K562 (cell line): ENCODE data around the gene HOMEZ. TPM values are rescaled to one million over a fixed set of nuclear protein-coding genes. Genes with fewer than 3 reads are reported as not detected.

Source experiments
- ATAC-seq: fragments of 200-7000 bp; cut with Tn5 transposase; 3 replicates; pipeline ENCODE4 v1.9.1; 2020; ENCODE audit warnings: moderate library complexity
- BruUV-seq: library from RNA; stranded (reverse); fragments of 400-500 nt; replicated peaks from 2 replicates; lab custom pipeline; 2021; lab: Mats Ljungman, UMichigan
- CTCF ChIA-PET: fragments of 300-600 bp; formaldehyde crosslinking; extraction: SDS; loops from one replicate; lab custom pipeline; 2021; ENCODE audit warnings: low intra/inter-chr PET ratio; lab: Yijun Ruan, JAX
- POLR2A ChIA-PET: fragments of 300-600, 350-650 bp; sonication (Branson Sonifier 250); formaldehyde crosslinking; extraction: SDS; loops from one replicate; lab custom pipeline; 2021; ENCODE audit warnings: antibody characterized with exemption, inconsistent platforms; lab: Yijun Ruan, JAX
- DNase-seq, 4 experiments: peaks; one replicate each; pipeline versions ENCODE4 v3.0.0 to v3.0.0-alpha.2; 2011 to 2018; ENCODE audit warnings: low spot score in 3 of 4, mixed read lengths in 3 of 4; ENCODE audit errors: extremely low read depth in 1 of 4
- FAIRE-seq: peaks from 2 replicates; lab custom pipeline; 2011; peaks lifted over from hg19 to GRCh38; lab: Jason Lieb, UNC
- H2AFZ ChIP-seq: 2 replicates; pipeline ENCODE4 v1.6.0; 2011; ENCODE audit warnings: low read depth, low read length, control low read depth, inconsistent platforms
- H3K27ac ChIP-seq: fragments of 200-600 bp; 3 replicates; pipeline ENCODE4 v1.8.0; 2011; ENCODE audit warnings: low read depth, mild to moderate bottlenecking, control low read depth, inconsistent platforms, low read length, moderate library complexity, mixed read lengths; ENCODE audit errors: extremely low read depth
- H3K27me3 ChIP-seq, 2 experiments: fragments of 300-600 bp in 1 of 2; 2 replicates in 1 of 2; 3 replicates in 1 of 2; pipeline versions ENCODE4 v1.6.0 to v1.8.0; 2011; ENCODE audit warnings: inconsistent platforms in 2 of 2, low read length in 2 of 2, mild to moderate bottlenecking in 1 of 2, mixed read lengths in 1 of 2, moderate library complexity in 1 of 2; ENCODE audit not compliant: control insufficient read depth in 2 of 2, insufficient read depth in 2 of 2
- H3K36me3 ChIP-seq: fragments of 300-600 bp; 3 replicates; pipeline ENCODE4 v1.8.0; 2011; ENCODE audit warnings: mild to moderate bottlenecking, low read length, inconsistent platforms; ENCODE audit not compliant: control insufficient read depth, insufficient read depth
- H3K4me1 ChIP-seq, 2 experiments: fragments of 200-600 bp in 1 of 2; replicated peaks in 1 of 2; 2 replicates in 1 of 2; 3 replicates in 1 of 2; pipeline versions ENCODE4 v1.5.1 to v1.8.0; 2011; ENCODE audit warnings: inconsistent platforms in 2 of 2, low read length in 2 of 2, mild to moderate bottlenecking in 1 of 2, mixed read lengths in 1 of 2, moderate library complexity in 1 of 2; ENCODE audit not compliant: control insufficient read depth in 2 of 2, insufficient read depth in 2 of 2
- H3K4me2 ChIP-seq: 2 replicates; pipeline ENCODE4 v1.6.1; 2011; ENCODE audit warnings: low read length, control low read depth, inconsistent platforms, mixed read lengths; ENCODE audit not compliant: insufficient read depth
- H3K4me3 ChIP-seq: fragments of 200-600 bp; sonication (generic), shearing (Covaris generic); 2 replicates; pipeline ENCODE4 v1.5.1; 2016; ENCODE audit warnings: control low read depth, inconsistent platforms
- H3K79me2 ChIP-seq: fragments of 200-600 bp; 3 replicates; pipeline ENCODE4 v1.8.0; 2011; ENCODE audit warnings: low read length, inconsistent platforms; ENCODE audit not compliant: control insufficient read depth, insufficient read depth
- H3K9ac ChIP-seq, 2 experiments: 2 replicates each; pipeline versions ENCODE4 v1.6.0 to v1.6.1; 2011; ENCODE audit warnings: low read depth in 2 of 2, low read length in 2 of 2, control low read depth in 1 of 2, inconsistent platforms in 1 of 2, mild to moderate bottlenecking in 1 of 2, mixed read lengths in 1 of 2; ENCODE audit not compliant: insufficient read depth in 1 of 2
- H3K9me1 ChIP-seq: one replicate; pipeline ENCODE4 v1.6.0; 2011; ENCODE audit warnings: inconsistent platforms, mild to moderate bottlenecking, low read length, moderate library complexity; ENCODE audit not compliant: control insufficient read depth, insufficient read depth
- H3K9me3 ChIP-seq: replicated peaks from 2 replicates; pipeline ENCODE4 v1.5.1; 2011; ENCODE audit warnings: low read depth, low read length, inconsistent platforms; ENCODE audit not compliant: control insufficient read depth, insufficient read depth
- H4K20me1 ChIP-seq: replicated peaks from 2 replicates; pipeline ENCODE4 v1.6.1; 2011; ENCODE audit warnings: low read length, inconsistent platforms, mixed read lengths; ENCODE audit not compliant: control insufficient read depth, insufficient read depth
- ELF2 ChIP-seq: fragments of 250-450 bp; sonication (Bioruptor Pico); IDR thresholded peaks from 2 replicates; pipeline ENCODE4 v1.5.0; 2021; ENCODE audit warnings: mild to moderate bottlenecking
- EWSR1 ChIP-seq: fragments of 450-650 bp; IDR thresholded peaks from 2 replicates; pipeline ENCODE4 v1.6.1; 2018; ENCODE audit warnings: borderline replicate concordance, mild to moderate bottlenecking, low read depth, moderate library complexity; ENCODE audit not compliant: partially characterized antibody
- MAZ ChIP-seq, 2 experiments: fragments of 450-650 bp in 1 of 2; sonication (generic) in 1 of 2; formaldehyde crosslinking; IDR thresholded peaks in 1 of 2; conservative IDR thresholded peaks in 1 of 2; 2 replicates each; pipeline versions ENCODE4 v1.4.0 to v1.5.0; 2020; ENCODE audit warnings: mild to moderate bottlenecking in 1 of 2, missing genetic modification reagents in 1 of 2
- POLR2A ChIP-seq: fragments of 450-650 bp; conservative IDR thresholded peaks from 2 replicates; pipeline ENCODE4 v1.6.1; 2016
- POLR2B ChIP-seq: fragments of 450-650 bp; IDR thresholded peaks from 2 replicates; pipeline ENCODE4 v1.6.1; 2018; ENCODE audit warnings: low read depth; ENCODE audit not compliant: partially characterized antibody
- ZNF41 ChIP-seq: fragments of 250-450 bp; sonication (Bioruptor Pico); conservative IDR thresholded peaks from 2 replicates; pipeline ENCODE4 v1.4.0; 2020; ENCODE audit warnings: mild to moderate bottlenecking
- WGBS: fragments of 100-300 bp; shearing (Covaris generic); methylation state at CpG from one replicate; pipeline ENCODE4 v1.1.6; 2016; ENCODE audit warnings: low coverage, mixed read lengths; ENCODE audit not compliant: insufficient coverage; ENCODE audit errors: missing lambda C conversion rate; 5-methylcytosine and 5-hydroxymethylcytosine counted together
- in situ Hi-C: fragments of 300-500 bp; cut with MboI; formaldehyde crosslinking; loops from 4 replicates; pipeline ENCODE4 v1.15.0; 2018; ENCODE audit warnings: inconsistent platforms, mixed read lengths
- intact Hi-C: fragments of 100-400 bp; cut with micrococcal nuclease; formaldehyde crosslinking; loops from 2 replicates; pipeline ENCODE4 v1.14.2; 2022
- polyA plus RNA-seq, 8 experiments: library from polyadenylated mRNA; depleted of rRNA in 4 of 8; stranded (reverse) in 5 of 8; unstranded in 3 of 8; fragments of >200 nt; fragmentation: Nextera tagmentation in 2 of 8; fragmentation: Illumina TruSeq in 1 of 8; extraction: Ambion mirVana in 2 of 8; extraction: Trizol in 1 of 8; gene quantifications; 2 replicates each; pipeline versions ENCODE4 v1.2.1 to v1.2.3, GENCODE V29; 2011 to 2014; ENCODE audit warnings: inconsistent platforms in 1 of 8, missing spikeins in 1 of 8
- total RNA-seq, 7 experiments: library from RNA; depleted of rRNA in 6 of 7; stranded (reverse); fragments of >200 nt in 6 of 7; fragmentation: Illumina TruSeq in 2 of 7; extraction: Trizol in 2 of 7; gene quantifications; 2 replicates each; pipeline versions ENCODE4 v1.2.1 to v1.2.3, GENCODE V29; 2011 to 2021; ENCODE audit warnings: low replicate concordance in 1 of 7
- TF ChIP-seq, protein P1 (sequence below): fragments of 450-650 bp; formaldehyde crosslinking; IDR thresholded peaks from 2 replicates; pipeline ENCODE4 v1.4.0; 2020; ENCODE audit warnings: mild to moderate bottlenecking, moderate library complexity
- TF ChIP-seq, protein P2 (sequence below): sonication (generic); formaldehyde crosslinking; IDR thresholded peaks from 2 replicates; pipeline ENCODE4 v1.8.1; 2023; ENCODE audit warnings: mild to moderate bottlenecking, missing genetic modification reagents
- TF ChIP-seq, protein P3 (sequence below): fragments of 250-450 bp; sonication (Bioruptor Pico); IDR thresholded peaks from 2 replicates; pipeline ENCODE4 v1.4.0; 2020

The HOMEZ gene
- total and polyA plus RNA-seq, 9 of the 15 experiments (the other 6 are each of a cell fraction or from before 2014, with no cell fraction given) = 3.0 to 30.2 (median 16.9) TPM

- intact Hi-C loops = loop anchor here (5.0 to 10.0 kb wide), 3 partner anchors 128 to 559 kb away; partner anchors contain the start of genes OXA1L, THTPA and ZFHX2
- POLR2A ChIA-PET = interaction anchor here (0.5 to 1.6 kb wide), 15 partner anchors 9 to 561 kb away, joined by 3 to 11 read pairs (median 3); partner anchors contain the start of genes OXA1L and PPP1R3E
- TF ChIP-seq ELF2 (CRISPR knock-in tag) (peak; percentile 64; the same call in 1 of the 2 replicates), POLR2B (peak; percentile 65), EWSR1 (peak; percentile 21), MAZ (CRISPR knock-in tag; conservative IDR thresholded peaks at IDR 0.05 in 1 of 2, IDR thresholded peaks at IDR 0.05 in 1 of 2) (0 out of 4 replicates have a peak, but pooled peaks of 1 of the 2 experiments have one; percentile 27), ZNF41 (CRISPR knock-in tag) (0 out of 2 replicates have a peak, but pooled peaks have one; percentile 3), POLR2A (peak; percentile 68)
- TF ChIP-seq, protein P1, sequence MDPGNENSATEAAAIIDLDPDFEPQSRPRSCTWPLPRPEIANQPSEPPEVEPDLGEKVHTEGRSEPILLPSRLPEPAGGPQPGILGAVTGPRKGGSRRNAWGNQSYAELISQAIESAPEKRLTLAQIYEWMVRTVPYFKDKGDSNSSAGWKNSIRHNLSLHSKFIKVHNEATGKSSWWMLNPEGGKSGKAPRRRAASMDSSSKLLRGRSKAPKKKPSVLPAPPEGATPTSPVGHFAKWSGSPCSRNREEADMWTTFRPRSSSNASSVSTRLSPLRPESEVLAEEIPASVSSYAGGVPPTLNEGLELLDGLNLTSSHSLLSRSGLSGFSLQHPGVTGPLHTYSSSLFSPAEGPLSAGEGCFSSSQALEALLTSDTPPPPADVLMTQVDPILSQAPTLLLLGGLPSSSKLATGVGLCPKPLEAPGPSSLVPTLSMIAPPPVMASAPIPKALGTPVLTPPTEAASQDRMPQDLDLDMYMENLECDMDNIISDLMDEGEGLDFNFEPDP (CRISPR knock-in tag) = no peak
- TF ChIP-seq, protein P2, sequence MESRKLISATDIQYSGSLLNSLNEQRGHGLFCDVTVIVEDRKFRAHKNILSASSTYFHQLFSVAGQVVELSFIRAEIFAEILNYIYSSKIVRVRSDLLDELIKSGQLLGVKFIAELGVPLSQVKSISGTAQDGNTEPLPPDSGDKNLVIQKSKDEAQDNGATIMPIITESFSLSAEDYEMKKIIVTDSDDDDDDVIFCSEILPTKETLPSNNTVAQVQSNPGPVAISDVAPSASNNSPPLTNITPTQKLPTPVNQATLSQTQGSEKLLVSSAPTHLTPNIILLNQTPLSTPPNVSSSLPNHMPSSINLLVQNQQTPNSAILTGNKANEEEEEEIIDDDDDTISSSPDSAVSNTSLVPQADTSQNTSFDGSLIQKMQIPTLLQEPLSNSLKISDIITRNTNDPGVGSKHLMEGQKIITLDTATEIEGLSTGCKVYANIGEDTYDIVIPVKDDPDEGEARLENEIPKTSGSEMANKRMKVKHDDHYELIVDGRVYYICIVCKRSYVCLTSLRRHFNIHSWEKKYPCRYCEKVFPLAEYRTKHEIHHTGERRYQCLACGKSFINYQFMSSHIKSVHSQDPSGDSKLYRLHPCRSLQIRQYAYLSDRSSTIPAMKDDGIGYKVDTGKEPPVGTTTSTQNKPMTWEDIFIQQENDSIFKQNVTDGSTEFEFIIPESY (CRISPR knock-in tag) = 0 out of 2 replicates have a peak, but pooled peaks have one; percentile 30
- TF ChIP-seq, protein P3, sequence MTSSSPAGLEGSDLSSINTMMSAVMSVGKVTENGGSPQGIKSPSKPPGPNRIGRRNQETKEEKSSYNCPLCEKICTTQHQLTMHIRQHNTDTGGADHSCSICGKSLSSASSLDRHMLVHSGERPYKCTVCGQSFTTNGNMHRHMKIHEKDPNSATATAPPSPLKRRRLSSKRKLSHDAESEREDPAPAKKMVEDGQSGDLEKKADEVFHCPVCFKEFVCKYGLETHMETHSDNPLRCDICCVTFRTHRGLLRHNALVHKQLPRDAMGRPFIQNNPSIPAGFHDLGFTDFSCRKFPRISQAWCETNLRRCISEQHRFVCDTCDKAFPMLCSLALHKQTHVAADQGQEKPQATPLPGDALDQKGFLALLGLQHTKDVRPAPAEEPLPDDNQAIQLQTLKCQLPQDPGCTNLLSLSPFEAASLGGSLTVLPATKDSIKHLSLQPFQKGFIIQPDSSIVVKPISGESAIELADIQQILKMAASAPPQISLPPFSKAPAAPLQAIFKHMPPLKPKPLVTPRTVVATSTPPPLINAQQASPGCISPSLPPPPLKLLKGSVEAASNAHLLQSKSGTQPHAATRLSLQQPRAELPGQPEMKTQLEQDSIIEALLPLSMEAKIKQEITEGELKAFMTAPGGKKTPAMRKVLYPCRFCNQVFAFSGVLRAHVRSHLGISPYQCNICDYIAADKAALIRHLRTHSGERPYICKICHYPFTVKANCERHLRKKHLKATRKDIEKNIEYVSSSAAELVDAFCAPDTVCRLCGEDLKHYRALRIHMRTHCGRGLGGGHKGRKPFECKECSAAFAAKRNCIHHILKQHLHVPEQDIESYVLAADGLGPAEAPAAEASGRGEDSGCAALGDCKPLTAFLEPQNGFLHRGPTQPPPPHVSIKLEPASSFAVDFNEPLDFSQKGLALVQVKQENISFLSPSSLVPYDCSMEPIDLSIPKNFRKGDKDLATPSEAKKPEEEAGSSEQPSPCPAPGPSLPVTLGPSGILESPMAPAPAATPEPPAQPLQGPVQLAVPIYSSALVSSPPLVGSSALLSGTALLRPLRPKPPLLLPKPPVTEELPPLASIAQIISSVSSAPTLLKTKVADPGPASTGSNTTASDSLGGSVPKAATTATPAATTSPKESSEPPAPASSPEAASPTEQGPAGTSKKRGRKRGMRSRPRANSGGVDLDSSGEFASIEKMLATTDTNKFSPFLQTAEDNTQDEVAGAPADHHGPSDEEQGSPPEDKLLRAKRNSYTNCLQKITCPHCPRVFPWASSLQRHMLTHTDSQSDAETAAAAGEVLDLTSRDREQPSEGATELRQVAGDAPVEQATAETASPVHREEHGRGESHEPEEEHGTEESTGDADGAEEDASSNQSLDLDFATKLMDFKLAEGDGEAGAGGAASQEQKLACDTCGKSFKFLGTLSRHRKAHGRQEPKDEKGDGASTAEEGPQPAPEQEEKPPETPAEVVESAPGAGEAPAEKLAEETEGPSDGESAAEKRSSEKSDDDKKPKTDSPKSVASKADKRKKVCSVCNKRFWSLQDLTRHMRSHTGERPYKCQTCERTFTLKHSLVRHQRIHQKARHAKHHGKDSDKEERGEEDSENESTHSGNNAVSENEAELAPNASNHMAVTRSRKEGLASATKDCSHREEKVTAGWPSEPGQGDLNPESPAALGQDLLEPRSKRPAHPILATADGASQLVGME (CRISPR knock-in tag) = no peak
Measured at GRCh38 chr14:23326491-23327332, 40.8 kb upstream of the HOMEZ start.

More at GRCh38 chr14:23326491-23327332, 40.8 kb upstream of the HOMEZ start:
- no peaks in the 10 kb centered on the region; the same call in 1 of the 2 replicates for H4K20me1 ChIP-seq
- H3K27me3 ChIP-seq = no peaks in the 10 kb centered on the region
- peaks cover 43% of the 10 kb centered on the region; the same call in 2 of the 3 replicates for H3K36me3 ChIP-seq
- no peak overlapping the region for H3K9ac ChIP-seq
- H3K4me2 ChIP-seq = no peak overlapping the region
- in situ Hi-C loops = no loop called here
- no peak overlapping the region for H3K27ac ChIP-seq
- BruUV-seq = no TSS peak
- H3K4me1 ChIP-seq = peaks cover 3 to 8% of the 10 kb centered on the region in 2 experiments; a peak in 4 of 5 replicates
- peaks cover 26% of the 10 kb centered on the region for H3K79me2 ChIP-seq
- no peak overlapping the region for H2AFZ ChIP-seq
- CTCF ChIA-PET = interaction anchor here (0.7 to 2.4 kb wide), 3 partner anchors 62 to 549 kb away, joined by 3 to 10 read pairs (median 5); no protein-coding TSS in a partner anchor
- H3K9me1 ChIP-seq = no peaks in the 10 kb centered on the region
- H3K9me3 ChIP-seq = no peaks in the 10 kb centered on the region
- H3K4me3 ChIP-seq = no peak overlapping the region
- no peak for FAIRE-seq
- DNase-seq = no peak
- ATAC-seq = peak; percentile 28
- WGBS = 68% methylated on average over 13 of the region's 13 CpGs
